ENCODE measurements around the gene S100A10.

The S100A10 gene

DNA sequence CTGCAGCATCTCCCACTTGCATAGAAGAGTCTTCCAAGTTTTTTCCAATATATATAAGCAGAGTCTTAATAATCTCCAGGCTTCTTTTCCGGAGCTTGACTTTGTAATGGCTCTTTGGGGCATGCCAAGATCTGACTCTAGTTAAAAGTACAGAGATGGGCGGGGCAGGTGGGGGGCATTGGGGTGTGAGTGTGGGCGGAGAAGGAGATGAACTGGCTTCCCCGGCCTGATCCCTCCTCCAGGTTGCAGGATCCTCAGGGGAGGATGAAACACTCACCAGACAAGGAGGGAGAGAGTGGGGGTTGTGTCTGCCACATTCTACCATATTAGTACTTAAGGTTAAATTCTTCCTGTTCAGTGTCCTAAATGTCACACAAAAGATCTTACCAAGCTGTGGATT, 23.0 kb downstream of the S100A10 start:
- TF ChIP-seq, protein P1, sequence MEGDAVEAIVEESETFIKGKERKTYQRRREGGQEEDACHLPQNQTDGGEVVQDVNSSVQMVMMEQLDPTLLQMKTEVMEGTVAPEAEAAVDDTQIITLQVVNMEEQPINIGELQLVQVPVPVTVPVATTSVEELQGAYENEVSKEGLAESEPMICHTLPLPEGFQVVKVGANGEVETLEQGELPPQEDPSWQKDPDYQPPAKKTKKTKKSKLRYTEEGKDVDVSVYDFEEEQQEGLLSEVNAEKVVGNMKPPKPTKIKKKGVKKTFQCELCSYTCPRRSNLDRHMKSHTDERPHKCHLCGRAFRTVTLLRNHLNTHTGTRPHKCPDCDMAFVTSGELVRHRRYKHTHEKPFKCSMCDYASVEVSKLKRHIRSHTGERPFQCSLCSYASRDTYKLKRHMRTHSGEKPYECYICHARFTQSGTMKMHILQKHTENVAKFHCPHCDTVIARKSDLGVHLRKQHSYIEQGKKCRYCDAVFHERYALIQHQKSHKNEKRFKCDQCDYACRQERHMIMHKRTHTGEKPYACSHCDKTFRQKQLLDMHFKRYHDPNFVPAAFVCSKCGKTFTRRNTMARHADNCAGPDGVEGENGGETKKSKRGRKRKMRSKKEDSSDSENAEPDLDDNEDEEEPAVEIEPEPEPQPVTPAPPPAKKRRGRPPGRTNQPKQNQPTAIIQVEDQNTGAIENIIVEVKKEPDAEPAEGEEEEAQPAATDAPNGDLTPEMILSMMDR (IDR thresholded peaks at IDR 0.05; ENCODE audit: low read depth, low read length): no peak
- H3K9me3 ChIP-seq (ENCODE audit: severe bottlenecking): no peaks in the 10 kb centered on the region
- H3K36me3 ChIP-seq: no peaks in the 10 kb centered on the region
- H3K4me3 ChIP-seq (ENCODE audit: low read depth, low read length): no peak overlapping the region
- no peak for DNase-seq
- H3K27me3 ChIP-seq (ENCODE audit: insufficient read depth, low read depth, severe bottlenecking): peaks cover 97% of the 10 kb centered on the region
- no peak overlapping the region for H3K27ac ChIP-seq

DNA sequence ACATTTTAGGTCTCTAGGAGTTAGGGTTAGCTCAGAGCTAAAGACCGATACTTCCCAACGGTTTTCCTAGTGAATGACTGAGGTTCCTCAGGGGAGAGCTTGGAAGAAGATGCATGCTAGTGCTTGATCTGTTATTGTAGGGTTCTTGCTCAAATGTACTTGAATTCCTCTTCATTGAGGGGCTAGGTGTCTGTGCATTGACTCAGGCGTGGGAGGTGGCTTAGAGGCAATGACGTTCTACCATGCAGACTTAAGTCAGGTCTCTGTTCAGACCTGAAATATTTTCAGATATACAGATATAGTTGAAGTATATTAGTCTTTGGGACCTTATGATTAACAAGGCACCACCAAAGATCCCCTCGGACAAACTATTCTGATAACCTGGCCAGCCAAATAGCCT, 23.5 kb downstream of the S100A10 start:
- H3K4me3 ChIP-seq (ENCODE audit: low read depth, low read length): no peak overlapping the region
- H3K27me3 ChIP-seq (ENCODE audit: insufficient read depth, low read depth, severe bottlenecking): peaks cover 97% of the 10 kb centered on the region
- no peak overlapping the region for H3K27ac ChIP-seq
- H3K36me3 ChIP-seq: no peaks in the 10 kb centered on the region
- H3K9me3 ChIP-seq (ENCODE audit: severe bottlenecking): peaks cover 2% of the 10 kb centered on the region
- TF ChIP-seq, protein P1 (IDR thresholded peaks at IDR 0.05; ENCODE audit: low read depth, low read length): no peak
- no peak for DNase-seq

DNA sequence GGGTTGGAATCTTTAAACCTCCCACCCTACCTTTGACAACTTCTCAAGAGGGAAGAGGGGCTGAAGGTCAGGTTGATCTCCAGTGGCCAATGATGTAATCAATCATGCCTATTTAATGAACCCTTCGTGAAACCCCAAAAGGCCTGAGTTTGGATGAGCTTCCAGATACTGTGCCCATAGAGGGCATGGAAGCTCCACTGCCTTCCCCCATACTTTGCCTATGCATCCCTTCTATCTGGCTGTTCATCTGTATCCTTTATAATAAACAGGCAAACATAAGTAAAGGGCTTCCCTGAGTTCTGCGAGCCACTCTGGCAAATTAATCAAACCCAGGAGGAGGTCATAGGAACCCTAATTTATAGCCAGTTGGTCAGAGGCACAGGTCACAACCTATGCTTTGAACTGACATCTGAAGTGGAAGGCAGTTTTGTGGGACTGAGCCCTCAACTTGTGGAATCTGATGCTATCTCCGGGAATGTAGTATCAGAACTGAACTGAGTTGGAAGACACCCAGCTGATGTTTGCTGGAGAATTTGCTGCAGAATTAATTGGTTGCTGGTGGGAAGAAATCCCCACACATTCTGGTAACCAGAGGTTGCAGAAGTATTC, 24.8 kb downstream of the S100A10 start:
- Histone ChIP-seq H3K27ac (no peak overlapping the region), H3K36me3 (no peaks in the 10 kb centered on the region), H3K9me3 (ENCODE audit: severe bottlenecking) (peaks cover 4% of the 10 kb centered on the region), H3K4me3 (ENCODE audit: low read depth, low read length) (no peak overlapping the region), H3K27me3 (ENCODE audit: insufficient read depth, low read depth, severe bottlenecking) (peaks cover 99% of the 10 kb centered on the region)
- no peak for DNase-seq
- TF ChIP-seq, protein P1 (IDR thresholded peaks at IDR 0.05; ENCODE audit: low read depth, low read length): no peak

DNA sequence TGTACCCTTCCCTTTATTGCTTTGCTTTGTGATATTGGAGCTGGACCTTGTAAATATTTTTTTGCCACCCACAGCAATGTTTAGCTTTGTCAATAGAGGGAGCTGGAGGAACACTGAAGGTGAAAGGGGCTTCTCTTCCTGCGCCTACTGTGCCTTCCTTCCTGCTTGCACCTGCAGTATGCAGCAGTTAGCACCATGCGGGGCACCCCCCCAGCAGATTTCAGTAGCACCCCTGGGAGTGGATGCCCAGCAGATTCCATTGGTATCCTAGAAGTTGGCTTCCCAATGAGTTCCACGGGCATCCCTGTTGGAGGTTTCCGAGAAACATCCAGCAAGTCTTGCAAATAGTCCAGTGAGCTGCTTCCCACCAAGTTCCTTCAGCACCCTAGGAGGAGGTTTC, 25.6 kb downstream of the S100A10 start:
- H3K36me3 ChIP-seq: no peaks in the 10 kb centered on the region
- no peak overlapping the region for H3K4me3 ChIP-seq (ENCODE audit: low read depth, low read length)
- TF ChIP-seq, protein P1 (IDR thresholded peaks at IDR 0.05; ENCODE audit: low read depth, low read length): peak; percentile 79
- peaks cover 98% of the 10 kb centered on the region for H3K27me3 ChIP-seq (ENCODE audit: insufficient read depth, low read depth, severe bottlenecking)
- no peak overlapping the region for H3K27ac ChIP-seq
- peak; percentile 35 for DNase-seq
- peaks cover 4% of the 10 kb centered on the region for H3K9me3 ChIP-seq (ENCODE audit: severe bottlenecking)

DNA sequence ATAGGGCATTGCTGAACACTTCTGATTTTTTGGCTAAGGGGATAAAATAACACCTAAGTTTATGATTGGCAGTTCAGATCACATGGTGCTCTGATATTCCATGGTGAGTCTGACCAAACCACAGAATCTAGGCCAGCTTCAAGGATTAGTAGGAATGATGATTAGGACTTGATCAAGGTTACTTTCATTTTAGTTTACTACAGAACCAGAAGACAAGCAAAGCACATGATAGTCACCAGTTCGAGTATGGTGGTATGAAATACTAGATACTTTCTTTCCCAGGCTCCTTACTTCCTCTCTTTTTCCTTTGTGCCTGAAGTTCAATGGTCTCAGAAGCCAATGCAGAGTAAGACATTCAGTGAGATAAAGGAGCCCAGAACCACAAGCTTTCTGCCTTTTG, 26.6 kb downstream of the S100A10 start:
- no peak overlapping the region for H3K27ac ChIP-seq
- peaks cover 4% of the 10 kb centered on the region for H3K9me3 ChIP-seq (ENCODE audit: severe bottlenecking)
- peaks cover 98% of the 10 kb centered on the region for H3K27me3 ChIP-seq (ENCODE audit: insufficient read depth, low read depth, severe bottlenecking)
- no peak for DNase-seq
- no peak overlapping the region for H3K4me3 ChIP-seq (ENCODE audit: low read depth, low read length)
- H3K36me3 ChIP-seq: no peaks in the 10 kb centered on the region
- TF ChIP-seq, protein P1 (IDR thresholded peaks at IDR 0.05; ENCODE audit: low read depth, low read length): no peak

DNA sequence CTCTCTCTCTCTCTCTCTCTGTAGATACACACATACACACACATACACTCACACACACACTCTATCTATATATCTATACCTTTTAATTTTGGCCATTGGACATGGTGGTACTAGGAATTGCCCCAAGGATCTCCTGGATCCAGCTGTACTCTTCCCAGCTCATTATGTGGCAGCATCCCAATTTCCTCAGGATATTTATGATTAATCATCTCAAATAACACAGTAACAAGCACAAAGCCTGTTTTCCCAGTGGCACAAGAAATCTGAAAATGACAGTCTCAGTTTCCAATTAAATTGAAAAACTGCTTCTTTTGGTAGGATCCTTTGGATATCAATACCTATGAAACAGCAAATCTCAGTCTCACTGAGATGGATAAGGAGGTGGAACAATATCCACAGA, 27.6 kb downstream of the S100A10 start:
- no peak overlapping the region for H3K27ac ChIP-seq
- no peak for DNase-seq
- TF ChIP-seq, protein P1 (IDR thresholded peaks at IDR 0.05; ENCODE audit: low read depth, low read length): no peak
- H3K9me3 ChIP-seq (ENCODE audit: severe bottlenecking): peaks cover 4% of the 10 kb centered on the region
- no peaks in the 10 kb centered on the region for H3K36me3 ChIP-seq
- no peak overlapping the region for H3K4me3 ChIP-seq (ENCODE audit: low read depth, low read length)
- H3K27me3 ChIP-seq (ENCODE audit: insufficient read depth, low read depth, severe bottlenecking): peaks cover 98% of the 10 kb centered on the region
